SK-N-SH treated with all-trans-retinoic acid at 6 μM for 48 hours (cell line): ENCODE data around the gene KRT73.

Source experiments
- ATAC-seq: fragments of 200-7000 bp; cut with Tn5 transposase; 3 replicates; pipeline ENCODE4 v1.9.1; 2020; ENCODE audit warnings: mild to moderate bottlenecking, moderate library complexity
- ARNTL ChIP-seq: fragments of 450-650 bp; formaldehyde crosslinking; IDR thresholded peaks from 2 replicates; pipeline ENCODE4 v1.5.0; 2020; ENCODE audit warnings: low read depth, mild to moderate bottlenecking, moderate library complexity, borderline replicate concordance
- BACH2 ChIP-seq: fragments of 250-450 bp; sonication (Bioruptor Pico); IDR thresholded peaks from 2 replicates; pipeline ENCODE4 v1.9.0; 2021; ENCODE audit warnings: mild to moderate bottlenecking, borderline replicate concordance
- CSDC2 ChIP-seq: fragments of 250-450 bp; sonication (Bioruptor Pico); IDR thresholded peaks from 2 replicates; pipeline ENCODE4 v1.5.0; 2020; ENCODE audit warnings: mild to moderate bottlenecking, moderate library complexity
- ESRRG ChIP-seq: fragments of 250-450 bp; sonication (Bioruptor Pico); IDR thresholded peaks from 2 replicates; pipeline ENCODE4 v1.6.1; 2021; ENCODE audit warnings: mild to moderate bottlenecking
- GLIS3 ChIP-seq: fragments of 250-450 bp; sonication (Bioruptor Pico); IDR thresholded peaks from 2 replicates; pipeline ENCODE4 v1.5.0; 2020; ENCODE audit warnings: mild to moderate bottlenecking, moderate library complexity
- ISL1 ChIP-seq: fragments of 250-450 bp; sonication (Bioruptor Pico); IDR thresholded peaks from 2 replicates; pipeline ENCODE4 v2.1.2; 2022; ENCODE audit warnings: mild to moderate bottlenecking, moderate library complexity
- OSR1 ChIP-seq: fragments of 250-450 bp; sonication (Bioruptor Pico); IDR thresholded peaks from 2 replicates; pipeline ENCODE4 v1.8.0; 2022; ENCODE audit warnings: moderate library complexity, mild to moderate bottlenecking, inconsistent platforms
- PPARA ChIP-seq: fragments of 250-450 bp; sonication (Bioruptor Pico); IDR thresholded peaks from 2 replicates; pipeline ENCODE4 v1.5.0; 2020; ENCODE audit warnings: mild to moderate bottlenecking, borderline replicate concordance
- RARB ChIP-seq: fragments of 250-450 bp; sonication (Bioruptor Pico); IDR thresholded peaks from 2 replicates; pipeline ENCODE4 v1.8.0; 2021; ENCODE audit warnings: mild to moderate bottlenecking, moderate library complexity
- SNAI2 ChIP-seq: fragments of 250-450 bp; sonication (Bioruptor Pico); IDR thresholded peaks from 2 replicates; pipeline ENCODE4 v1.5.0; 2020; ENCODE audit warnings: mild to moderate bottlenecking, moderate library complexity
- TOX ChIP-seq: fragments of 250-450 bp; sonication (Bioruptor Pico); IDR thresholded peaks from 2 replicates; pipeline ENCODE4 v1.8.0; 2021; ENCODE audit warnings: mild to moderate bottlenecking, moderate library complexity, borderline replicate concordance
- ZFP3 ChIP-seq: fragments of 250-450 bp; sonication (Bioruptor Pico); IDR thresholded peaks from 2 replicates; pipeline ENCODE4 v1.5.0; 2020; ENCODE audit warnings: mild to moderate bottlenecking, moderate library complexity
- ZFP30 ChIP-seq: fragments of 450-650 bp; formaldehyde crosslinking; IDR thresholded peaks from 2 replicates; pipeline ENCODE4 v1.5.0; 2022; ENCODE audit warnings: mild to moderate bottlenecking, moderate library complexity
- ZNF565 ChIP-seq: fragments of 450-650 bp; formaldehyde crosslinking; conservative IDR thresholded peaks from 2 replicates; pipeline ENCODE4 v1.5.0; 2020; ENCODE audit warnings: low read depth, mild to moderate bottlenecking, moderate library complexity
- ZNF70 ChIP-seq: fragments of 450-650 bp; formaldehyde crosslinking; IDR thresholded peaks from 2 replicates; pipeline ENCODE4 v1.5.0; 2020; ENCODE audit warnings: mild to moderate bottlenecking, moderate library complexity
- ZNF8 ChIP-seq: fragments of 450-650 bp; formaldehyde crosslinking; IDR thresholded peaks from 2 replicates; pipeline ENCODE4 v1.5.0; 2020; ENCODE audit warnings: mild to moderate bottlenecking, moderate library complexity
- TF ChIP-seq, protein P1 (sequence below): fragments of 250-450 bp; sonication (Bioruptor Pico); IDR thresholded peaks from 2 replicates; pipeline ENCODE4 v1.8.0; 2020; ENCODE audit warnings: mild to moderate bottlenecking, moderate library complexity, borderline replicate concordance
- TF ChIP-seq, protein P2 (sequence below): fragments of 250-450 bp; sonication (Bioruptor Pico); IDR thresholded peaks from 2 replicates; pipeline ENCODE4 v1.8.0; 2021; ENCODE audit warnings: low read depth, mild to moderate bottlenecking, moderate library complexity, borderline replicate concordance
- TF ChIP-seq, protein P3 (sequence below): fragments of 250-450 bp; sonication (Bioruptor Pico); IDR thresholded peaks from 2 replicates; pipeline ENCODE4 v1.5.1; 2021; ENCODE audit warnings: mild to moderate bottlenecking, moderate library complexity
- TF ChIP-seq, protein P4 (sequence below): fragments of 250-450 bp; sonication (Bioruptor Pico); IDR thresholded peaks from 2 replicates; pipeline ENCODE4 v1.5.0; 2020; ENCODE audit warnings: mild to moderate bottlenecking, moderate library complexity

Gene KRT73

DNA sequence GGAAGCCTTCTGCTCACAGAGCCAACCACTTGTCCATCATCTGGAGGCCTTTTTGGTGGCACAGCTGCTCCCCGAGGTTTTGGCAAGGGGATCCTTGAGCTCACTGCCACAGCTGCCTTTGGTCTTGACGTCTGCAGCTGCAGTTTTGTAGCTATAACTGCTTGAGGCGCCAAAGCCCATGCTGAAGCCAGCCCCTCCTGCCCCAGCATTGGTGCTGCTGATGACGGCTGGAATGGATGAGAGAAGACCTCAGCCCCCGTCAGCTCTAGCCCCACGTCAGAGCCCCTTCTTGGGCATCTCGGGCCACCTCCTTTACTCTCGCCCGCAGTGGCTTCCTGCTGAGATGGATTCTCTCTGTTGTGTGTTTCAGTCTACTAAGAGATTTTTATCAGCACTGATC lies 32.4 kb downstream of the KRT73 start (continued):
- TF ChIP-seq, protein P1, sequence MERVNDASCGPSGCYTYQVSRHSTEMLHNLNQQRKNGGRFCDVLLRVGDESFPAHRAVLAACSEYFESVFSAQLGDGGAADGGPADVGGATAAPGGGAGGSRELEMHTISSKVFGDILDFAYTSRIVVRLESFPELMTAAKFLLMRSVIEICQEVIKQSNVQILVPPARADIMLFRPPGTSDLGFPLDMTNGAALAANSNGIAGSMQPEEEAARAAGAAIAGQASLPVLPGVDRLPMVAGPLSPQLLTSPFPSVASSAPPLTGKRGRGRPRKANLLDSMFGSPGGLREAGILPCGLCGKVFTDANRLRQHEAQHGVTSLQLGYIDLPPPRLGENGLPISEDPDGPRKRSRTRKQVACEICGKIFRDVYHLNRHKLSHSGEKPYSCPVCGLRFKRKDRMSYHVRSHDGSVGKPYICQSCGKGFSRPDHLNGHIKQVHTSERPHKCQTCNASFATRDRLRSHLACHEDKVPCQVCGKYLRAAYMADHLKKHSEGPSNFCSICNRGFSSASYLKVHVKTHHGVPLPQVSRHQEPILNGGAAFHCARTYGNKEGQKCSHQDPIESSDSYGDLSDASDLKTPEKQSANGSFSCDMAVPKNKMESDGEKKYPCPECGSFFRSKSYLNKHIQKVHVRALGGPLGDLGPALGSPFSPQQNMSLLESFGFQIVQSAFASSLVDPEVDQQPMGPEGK (CRISPR knock-in tag): no peak
- TF ChIP-seq, protein P2, sequence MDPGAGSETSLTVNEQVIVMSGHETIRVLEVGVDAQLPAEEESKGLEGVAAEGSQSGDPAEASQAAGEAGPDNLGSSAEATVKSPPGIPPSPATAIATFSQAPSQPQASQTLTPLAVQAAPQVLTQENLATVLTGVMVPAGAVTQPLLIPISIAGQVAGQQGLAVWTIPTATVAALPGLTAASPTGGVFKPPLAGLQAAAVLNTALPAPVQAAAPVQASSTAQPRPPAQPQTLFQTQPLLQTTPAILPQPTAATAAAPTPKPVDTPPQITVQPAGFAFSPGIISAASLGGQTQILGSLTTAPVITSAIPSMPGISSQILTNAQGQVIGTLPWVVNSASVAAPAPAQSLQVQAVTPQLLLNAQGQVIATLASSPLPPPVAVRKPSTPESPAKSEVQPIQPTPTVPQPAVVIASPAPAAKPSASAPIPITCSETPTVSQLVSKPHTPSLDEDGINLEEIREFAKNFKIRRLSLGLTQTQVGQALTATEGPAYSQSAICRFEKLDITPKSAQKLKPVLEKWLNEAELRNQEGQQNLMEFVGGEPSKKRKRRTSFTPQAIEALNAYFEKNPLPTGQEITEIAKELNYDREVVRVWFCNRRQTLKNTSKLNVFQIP (CRISPR knock-in tag): no peak
- TF ChIP-seq CSDC2 (CRISPR knock-in tag): no peak

DNA sequence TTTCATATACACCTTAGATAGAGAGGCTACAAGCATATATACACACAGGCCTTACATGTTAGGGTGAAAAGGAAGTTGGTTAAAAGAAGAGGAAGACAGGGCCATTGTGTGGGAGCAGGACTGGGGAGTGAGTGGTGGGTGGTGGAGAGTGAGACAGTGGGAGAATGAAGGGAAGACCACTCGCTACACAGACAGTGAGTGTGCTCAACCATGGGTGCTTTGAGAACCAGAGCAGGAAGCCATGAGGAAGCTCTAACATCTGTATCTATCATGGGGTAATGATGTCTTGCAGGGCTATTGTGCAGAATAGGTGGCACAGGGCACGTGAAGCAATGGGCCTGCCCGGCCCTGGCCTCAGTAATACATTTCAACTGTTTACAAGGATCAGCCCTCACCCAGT lies 33.3 kb downstream of the KRT73 start:
- ATAC-seq: no peak
- TF ChIP-seq ARNTL (CRISPR knock-in tag) (no peak), ZFP30 (no peak), ZNF8 (CRISPR knock-in tag) (no peak), SNAI2 (no peak)
- TF ChIP-seq, protein P3, sequence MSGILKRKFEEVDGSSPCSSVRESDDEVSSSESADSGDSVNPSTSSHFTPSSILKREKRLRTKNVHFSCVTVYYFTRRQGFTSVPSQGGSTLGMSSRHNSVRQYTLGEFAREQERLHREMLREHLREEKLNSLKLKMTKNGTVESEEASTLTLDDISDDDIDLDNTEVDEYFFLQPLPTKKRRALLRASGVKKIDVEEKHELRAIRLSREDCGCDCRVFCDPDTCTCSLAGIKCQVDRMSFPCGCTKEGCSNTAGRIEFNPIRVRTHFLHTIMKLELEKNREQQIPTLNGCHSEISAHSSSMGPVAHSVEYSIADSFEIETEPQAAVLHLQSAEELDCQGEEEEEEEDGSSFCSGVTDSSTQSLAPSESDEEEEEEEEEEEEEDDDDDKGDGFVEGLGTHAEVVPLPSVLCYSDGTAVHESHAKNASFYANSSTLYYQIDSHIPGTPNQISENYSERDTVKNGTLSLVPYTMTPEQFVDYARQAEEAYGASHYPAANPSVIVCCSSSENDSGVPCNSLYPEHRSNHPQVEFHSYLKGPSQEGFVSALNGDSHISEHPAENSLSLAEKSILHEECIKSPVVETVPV (CRISPR knock-in tag): no peak

DNA sequence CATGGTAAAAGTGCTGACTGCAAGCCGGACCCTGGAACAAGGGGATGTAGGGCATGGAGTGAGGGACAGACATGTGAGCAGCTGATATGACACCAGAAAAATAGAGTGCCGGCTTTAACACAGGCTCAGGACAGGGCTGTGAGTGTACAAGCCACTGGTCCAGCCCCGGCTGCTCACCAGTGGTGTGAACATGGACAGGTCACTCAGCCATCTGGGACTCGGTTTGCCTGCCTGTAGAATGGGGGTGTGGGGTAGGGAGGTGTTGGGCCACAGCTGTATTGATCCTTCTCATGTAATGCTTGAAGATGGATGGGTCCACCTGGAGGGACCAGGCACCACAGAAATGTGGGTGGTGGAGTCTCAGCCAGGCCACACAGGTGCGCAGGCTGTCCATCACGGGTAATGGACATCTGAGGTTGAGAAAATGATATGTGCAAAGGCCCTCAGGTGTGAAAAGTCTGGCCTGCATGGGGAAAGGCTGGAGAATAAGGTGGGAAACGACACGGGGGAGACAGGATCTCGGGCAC lies 34.1 kb downstream of the KRT73 start:
- no peak for ATAC-seq
- TF ChIP-seq ISL1 (CRISPR knock-in tag) (no peak), ZNF70 (CRISPR knock-in tag) (no peak), ZNF565 (no peak), ZFP30 (no peak), OSR1 (CRISPR knock-in tag) (no peak), BACH2 (CRISPR knock-in tag) (no peak)
- TF ChIP-seq, all 23 proteins: peak for 0

DNA sequence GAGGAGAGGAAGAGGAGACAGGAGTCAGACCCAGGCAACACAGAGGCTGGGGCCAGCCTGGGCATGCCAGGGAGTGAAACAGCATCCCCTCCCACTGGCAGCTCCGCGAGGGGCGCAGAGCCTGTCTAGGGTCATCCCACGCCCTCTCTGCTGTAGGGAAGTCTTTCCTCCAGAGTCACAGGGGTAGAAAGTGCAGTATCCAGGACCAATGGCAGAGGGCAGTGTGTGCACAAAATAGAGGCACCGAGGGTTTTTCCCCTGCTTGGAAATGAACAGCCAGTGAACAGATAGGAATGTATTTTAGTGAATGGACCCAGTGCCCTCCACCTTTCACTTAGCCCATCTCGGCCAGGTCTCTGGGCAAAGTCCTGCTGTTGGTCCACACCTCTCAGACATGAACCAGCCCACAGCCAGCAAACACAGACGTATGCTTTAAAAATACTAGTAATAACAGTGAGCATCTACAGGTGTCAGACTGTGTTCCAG lies 35.3 kb downstream of the KRT73 start:
- ATAC-seq: peak; percentile 94

More for the DNA sequence above, 35.3 kb downstream of the KRT73 start:
- TF ChIP-seq GLIS3 (no peak), BACH2 (CRISPR knock-in tag) (no peak), TOX (CRISPR knock-in tag) (no peak), ZFP3 (no peak), OSR1 (CRISPR knock-in tag) (no peak), ISL1 (CRISPR knock-in tag) (no peak), ZNF70 (CRISPR knock-in tag) (no peak), ZNF8 (CRISPR knock-in tag) (no peak), CSDC2 (CRISPR knock-in tag) (no peak), SNAI2 (no peak), ESRRG (CRISPR knock-in tag) (no peak), PPARA (CRISPR knock-in tag) (no peak), RARB (no peak), ARNTL (CRISPR knock-in tag) (no peak)
- TF ChIP-seq, protein P3 (CRISPR knock-in tag): no peak
- TF ChIP-seq, protein P2 (CRISPR knock-in tag): no peak
- TF ChIP-seq, protein P4, sequence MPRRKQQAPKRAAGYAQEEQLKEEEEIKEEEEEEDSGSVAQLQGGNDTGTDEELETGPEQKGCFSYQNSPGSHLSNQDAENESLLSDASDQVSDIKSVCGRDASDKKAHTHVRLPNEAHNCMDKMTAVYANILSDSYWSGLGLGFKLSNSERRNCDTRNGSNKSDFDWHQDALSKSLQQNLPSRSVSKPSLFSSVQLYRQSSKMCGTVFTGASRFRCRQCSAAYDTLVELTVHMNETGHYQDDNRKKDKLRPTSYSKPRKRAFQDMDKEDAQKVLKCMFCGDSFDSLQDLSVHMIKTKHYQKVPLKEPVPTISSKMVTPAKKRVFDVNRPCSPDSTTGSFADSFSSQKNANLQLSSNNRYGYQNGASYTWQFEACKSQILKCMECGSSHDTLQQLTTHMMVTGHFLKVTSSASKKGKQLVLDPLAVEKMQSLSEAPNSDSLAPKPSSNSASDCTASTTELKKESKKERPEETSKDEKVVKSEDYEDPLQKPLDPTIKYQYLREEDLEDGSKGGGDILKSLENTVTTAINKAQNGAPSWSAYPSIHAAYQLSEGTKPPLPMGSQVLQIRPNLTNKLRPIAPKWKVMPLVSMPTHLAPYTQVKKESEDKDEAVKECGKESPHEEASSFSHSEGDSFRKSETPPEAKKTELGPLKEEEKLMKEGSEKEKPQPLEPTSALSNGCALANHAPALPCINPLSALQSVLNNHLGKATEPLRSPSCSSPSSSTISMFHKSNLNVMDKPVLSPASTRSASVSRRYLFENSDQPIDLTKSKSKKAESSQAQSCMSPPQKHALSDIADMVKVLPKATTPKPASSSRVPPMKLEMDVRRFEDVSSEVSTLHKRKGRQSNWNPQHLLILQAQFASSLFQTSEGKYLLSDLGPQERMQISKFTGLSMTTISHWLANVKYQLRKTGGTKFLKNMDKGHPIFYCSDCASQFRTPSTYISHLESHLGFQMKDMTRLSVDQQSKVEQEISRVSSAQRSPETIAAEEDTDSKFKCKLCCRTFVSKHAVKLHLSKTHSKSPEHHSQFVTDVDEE (CRISPR knock-in tag): no peak
- TF ChIP-seq, protein P1 (CRISPR knock-in tag): no peak
